ENCODE data around the gene COL6A2.
A peak's percentile ranks its signal among the peaks of the same experiment; 100 is the strongest.

Gene COL6A2

DNA sequence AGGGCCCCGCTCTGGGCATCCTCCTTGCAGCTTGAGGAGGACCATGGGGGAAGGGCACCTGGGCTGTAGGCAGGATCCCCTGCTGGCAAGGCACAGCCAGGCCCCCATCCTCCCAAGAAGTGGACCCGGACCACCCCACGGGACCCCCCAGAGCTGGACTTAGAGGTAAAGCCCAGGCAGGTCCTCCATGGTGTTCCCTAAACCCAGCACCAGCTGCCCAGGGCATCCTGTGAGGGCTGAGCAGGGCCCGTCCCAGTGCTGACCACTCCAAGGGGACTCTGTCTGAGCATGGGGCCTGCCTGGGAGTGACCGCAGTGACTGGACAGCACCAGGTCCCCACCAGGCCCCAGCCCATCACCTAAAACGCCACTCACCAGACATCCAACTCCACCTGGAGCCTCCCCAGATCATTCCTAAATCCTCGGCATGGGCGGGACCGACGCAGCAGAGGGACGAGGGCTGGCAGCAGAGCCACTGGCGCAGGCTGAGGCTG, 21.3 kb downstream of the COL6A2 start:
- no peak overlapping the region for H3K4me3 ChIP-seq (ENCODE audit: control insufficient read depth, low read depth, low read length)
- TF ChIP-seq, protein P1, sequence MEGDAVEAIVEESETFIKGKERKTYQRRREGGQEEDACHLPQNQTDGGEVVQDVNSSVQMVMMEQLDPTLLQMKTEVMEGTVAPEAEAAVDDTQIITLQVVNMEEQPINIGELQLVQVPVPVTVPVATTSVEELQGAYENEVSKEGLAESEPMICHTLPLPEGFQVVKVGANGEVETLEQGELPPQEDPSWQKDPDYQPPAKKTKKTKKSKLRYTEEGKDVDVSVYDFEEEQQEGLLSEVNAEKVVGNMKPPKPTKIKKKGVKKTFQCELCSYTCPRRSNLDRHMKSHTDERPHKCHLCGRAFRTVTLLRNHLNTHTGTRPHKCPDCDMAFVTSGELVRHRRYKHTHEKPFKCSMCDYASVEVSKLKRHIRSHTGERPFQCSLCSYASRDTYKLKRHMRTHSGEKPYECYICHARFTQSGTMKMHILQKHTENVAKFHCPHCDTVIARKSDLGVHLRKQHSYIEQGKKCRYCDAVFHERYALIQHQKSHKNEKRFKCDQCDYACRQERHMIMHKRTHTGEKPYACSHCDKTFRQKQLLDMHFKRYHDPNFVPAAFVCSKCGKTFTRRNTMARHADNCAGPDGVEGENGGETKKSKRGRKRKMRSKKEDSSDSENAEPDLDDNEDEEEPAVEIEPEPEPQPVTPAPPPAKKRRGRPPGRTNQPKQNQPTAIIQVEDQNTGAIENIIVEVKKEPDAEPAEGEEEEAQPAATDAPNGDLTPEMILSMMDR (IDR thresholded peaks at IDR 0.05; ENCODE audit: control insufficient read depth, insufficient read depth, low read depth, low read length, missing control alignments), result no peak
- DNase-seq (ENCODE audit: low read depth), result no peak

DNA sequence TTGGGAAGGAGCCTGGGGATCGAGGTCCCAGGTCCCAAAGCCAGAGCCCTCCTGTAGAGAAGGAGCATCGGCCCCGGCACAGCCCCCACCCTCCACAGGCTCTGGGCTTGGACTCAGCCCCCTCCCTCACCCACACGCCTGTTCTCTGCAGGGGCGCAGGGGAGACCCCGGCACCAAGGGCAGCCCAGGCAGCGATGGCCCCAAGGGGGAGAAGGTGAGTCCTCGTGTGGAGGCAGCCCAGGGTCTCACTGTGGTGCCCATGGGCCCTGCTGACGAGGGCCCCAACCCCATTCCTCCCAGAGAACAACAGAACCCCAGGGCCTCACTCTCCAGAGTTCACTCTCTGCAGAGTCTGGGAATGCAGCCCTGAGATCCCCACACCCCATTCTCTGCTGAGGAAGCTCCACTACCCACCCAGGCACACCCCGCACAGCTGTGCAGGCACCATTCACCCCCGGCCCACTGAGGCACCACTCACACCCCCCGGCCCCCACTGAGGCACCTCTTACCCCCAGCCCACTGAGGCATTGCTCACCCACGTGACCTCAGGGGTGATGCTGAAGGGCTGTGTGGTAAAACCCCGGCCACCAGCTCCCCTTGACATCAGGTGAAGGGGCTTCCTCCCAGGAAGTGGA, 21.8 kb downstream of the COL6A2 start:
- DNase-seq (ENCODE audit: low read depth), result no peak
- TF ChIP-seq, protein P1 (IDR thresholded peaks at IDR 0.05; ENCODE audit: control insufficient read depth, insufficient read depth, low read depth, low read length, missing control alignments), result no peak

DNA sequence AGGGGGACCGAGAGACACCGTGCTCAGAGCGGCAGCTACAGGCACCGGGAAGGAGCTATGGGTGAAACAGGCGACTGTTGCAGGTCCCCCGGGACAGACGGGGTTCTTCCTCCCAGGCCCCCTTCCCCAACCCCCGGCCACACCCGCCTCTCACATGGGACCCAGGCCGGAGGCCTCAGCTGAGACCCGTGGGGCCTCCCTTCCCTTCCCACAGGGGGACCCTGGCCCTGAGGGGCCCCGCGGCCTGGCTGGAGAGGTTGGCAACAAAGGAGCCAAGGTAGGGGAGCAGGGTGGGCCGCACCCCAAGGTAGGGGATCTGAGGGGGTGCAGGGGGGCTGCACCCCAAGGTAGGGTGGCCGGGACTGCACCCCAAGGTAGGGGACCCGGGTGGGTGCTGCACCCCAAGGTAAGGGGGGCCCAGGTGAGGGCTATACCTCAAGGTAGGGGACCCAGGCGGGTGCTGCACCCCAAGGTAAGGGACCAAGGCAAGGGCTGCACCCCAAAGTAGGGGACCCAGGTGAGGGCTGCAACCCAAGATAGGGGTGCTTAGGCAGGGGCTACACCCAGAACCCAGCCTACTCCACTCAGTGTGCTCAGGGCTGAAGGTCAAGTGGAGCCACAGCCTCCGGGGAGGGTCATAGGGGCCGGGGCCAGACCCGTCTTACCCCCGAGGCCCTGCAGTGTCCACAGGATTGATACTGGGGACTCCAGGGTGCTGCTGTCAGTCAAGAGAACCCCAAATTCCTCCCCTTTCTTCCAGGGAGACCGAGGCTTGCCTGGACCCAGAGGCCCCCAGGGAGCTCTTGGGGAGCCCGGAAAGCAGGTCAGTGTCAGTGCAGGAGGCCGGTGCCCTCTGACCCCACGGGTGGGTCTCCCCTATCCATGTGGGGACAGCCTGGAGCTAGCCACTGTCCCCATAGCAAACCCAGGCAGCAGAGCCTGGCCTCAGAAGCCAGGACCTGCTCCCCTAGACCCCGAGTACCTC, 22.7 kb downstream of the COL6A2 start:
- H3K4me3 ChIP-seq (ENCODE audit: control insufficient read depth, low read depth, low read length), result no peak overlapping the region
- TF ChIP-seq, protein P1 (IDR thresholded peaks at IDR 0.05; ENCODE audit: control insufficient read depth, insufficient read depth, low read depth, low read length, missing control alignments), result no peak
- no peak for DNase-seq (ENCODE audit: low read depth)

More for the DNA sequence above, 21.8 kb downstream of the COL6A2 start:
- H3K4me3 ChIP-seq (ENCODE audit: control insufficient read depth, low read depth, low read length), result no peak overlapping the region

DNA sequence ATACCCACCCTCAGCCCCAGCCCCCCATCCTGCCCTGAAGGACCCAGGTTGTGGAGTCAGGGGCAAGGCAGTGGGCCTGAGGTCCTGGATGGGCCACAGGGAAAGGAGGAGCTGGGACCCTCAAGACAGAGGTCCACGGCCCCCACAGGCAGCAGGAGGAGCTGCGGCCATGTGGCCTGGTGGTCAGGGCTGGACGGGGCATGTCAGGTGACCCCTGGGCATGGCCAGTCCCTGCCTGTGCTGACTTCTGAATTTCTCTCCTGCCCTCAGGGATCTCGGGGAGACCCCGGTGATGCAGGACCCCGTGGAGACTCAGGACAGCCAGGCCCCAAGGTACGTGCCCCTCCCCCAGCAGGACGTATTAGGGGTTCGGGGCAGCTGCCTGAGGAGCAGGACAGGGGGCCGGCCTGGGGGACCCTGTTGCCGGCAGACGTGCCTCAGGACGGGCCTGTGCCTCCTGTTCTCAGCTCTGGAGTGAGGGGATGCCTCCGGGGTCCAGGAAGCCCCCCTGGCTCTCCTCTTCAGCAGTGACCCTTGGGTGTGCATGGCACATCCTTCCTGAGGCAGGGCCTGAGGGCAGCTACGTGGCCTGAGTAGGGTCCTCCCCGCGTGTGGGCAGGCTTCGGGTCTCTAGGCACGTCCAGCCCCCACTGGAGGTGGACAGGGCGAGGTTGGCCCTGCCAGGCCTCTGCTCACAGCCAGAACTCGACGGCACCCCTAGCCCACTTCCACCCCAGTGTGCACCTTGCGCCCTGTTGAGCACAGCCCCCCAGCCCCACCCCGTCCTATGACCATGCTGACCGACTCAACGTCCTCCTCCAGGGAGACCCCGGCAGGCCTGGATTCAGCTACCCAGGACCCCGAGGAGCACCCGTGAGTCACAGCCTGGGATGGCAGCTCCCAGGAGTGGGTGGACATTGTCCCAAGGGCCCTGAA, 23.6 kb downstream of the COL6A2 start:
- TF ChIP-seq, protein P1 (IDR thresholded peaks at IDR 0.05; ENCODE audit: control insufficient read depth, insufficient read depth, low read depth, low read length, missing control alignments), result no peak
- H3K4me3 ChIP-seq (ENCODE audit: control insufficient read depth, low read depth, low read length), result no peak overlapping the region
- DNase-seq (ENCODE audit: low read depth), result no peak

DNA sequence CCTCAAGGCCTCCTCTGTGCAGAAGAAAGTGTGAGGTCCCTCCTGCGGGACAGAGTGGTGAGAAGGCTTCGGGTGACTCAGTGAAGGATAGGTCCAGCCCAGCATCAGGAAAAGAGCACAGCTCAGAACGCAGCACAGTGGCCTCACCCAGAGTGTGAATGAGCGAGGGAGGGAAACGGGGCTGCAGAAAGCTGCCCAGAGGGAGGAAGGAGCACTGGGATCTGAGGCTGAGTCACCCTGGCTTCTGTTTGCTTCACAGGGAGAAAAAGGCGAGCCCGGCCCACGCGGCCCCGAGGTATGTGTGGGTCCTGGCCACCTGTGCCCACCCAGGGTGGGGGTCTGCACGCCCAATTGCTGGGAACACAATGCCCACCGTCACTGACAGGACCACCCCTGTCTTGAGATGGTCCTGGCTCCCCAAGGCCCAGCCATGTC, 24.3 kb downstream of the COL6A2 start:
- H3K4me3 ChIP-seq (ENCODE audit: control insufficient read depth, low read depth, low read length), result no peak overlapping the region
- peak; percentile 81 for DNase-seq (ENCODE audit: low read depth)
- TF ChIP-seq, protein P1 (IDR thresholded peaks at IDR 0.05; ENCODE audit: control insufficient read depth, insufficient read depth, low read depth, low read length, missing control alignments), result no peak
